HT1080 (cell line): ENCODE results near the gene AP1M1. TPM values are rescaled to one million over a fixed set of nuclear protein-coding genes. Genes with fewer than 3 reads are reported as not detected.
A peak's percentile ranks its signal among the peaks of the same experiment; 100 is the strongest.

Source experiments
- DNase-seq: peaks from one replicate; pipeline ENCODE4 v3.0.0-alpha.2; 2015; ENCODE audit warnings: low read depth
- total RNA-seq: library from RNA; depleted of rRNA; stranded (reverse); fragments of >200 nt; shearing (Covaris generic); gene quantifications from 2 replicates; pipeline ENCODE4 v1.2.3, GENCODE V29; 2014

AP1M1 gene
- total RNA-seq, 1 experiment from 2014 or later: 138 TPM

- no peak for DNase-seq
Measured at GRCh38 chr19:16229322-16229641, 31.6 kb downstream of the AP1M1 start.

- no peak for DNase-seq
Measured at GRCh38 chr19:16232127-16232526, 34.4 kb downstream of the AP1M1 start.

DNA sequence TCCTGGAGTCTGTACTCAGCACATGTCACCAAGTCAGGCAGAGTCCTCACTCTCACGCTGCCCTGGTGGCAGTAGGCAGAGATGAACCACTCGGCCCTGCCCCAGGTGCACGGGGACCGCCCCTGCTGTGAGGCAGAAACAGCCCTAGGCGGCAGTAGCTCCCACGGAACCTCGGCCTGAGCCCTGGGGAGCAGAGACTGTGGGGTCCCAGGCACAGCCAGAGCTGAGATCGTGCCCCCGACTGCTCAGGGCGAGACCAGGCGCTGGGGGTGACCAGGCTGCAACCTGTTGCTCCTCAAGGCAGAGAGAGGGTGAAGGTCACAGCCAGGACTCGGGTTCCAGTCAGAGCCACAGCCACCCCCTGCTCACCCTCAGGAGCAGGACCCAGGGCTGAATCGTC, 34.9 kb downstream of the AP1M1 start:
- DNase-seq: no peak

DNA sequence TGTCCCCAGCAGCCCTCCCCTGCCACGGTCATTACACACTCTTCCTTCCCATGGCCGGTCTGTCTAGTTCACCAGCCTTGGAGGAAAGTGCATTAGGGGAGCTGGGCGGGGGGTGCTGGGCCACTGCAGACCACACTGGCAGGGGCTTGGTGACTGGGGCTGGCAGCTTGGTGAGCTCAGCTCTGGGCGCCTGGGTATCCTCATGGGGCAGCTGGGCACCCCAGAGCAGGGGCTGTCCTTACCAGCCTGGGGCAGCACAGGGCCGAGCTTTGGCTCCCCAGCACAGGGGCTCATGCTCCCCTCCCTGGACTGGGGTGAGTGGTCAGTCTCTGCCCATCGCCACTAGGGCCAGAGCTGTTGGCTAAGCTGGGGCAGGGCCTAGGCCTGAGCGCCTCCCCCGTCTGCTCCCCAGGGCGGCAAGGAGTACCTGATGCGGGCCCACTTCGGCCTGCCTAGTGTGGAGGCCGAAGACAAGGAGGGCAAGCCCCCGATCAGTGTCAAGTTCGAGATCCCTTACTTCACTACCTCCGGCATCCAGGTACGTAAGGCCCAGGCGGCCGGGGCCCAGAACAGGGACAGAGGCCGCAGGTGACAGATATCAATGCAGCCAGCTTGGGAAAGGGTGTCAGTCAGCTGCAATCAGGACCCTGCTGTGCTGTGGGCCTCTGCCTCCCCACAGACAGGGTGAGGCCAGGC, 35.5 kb downstream of the AP1M1 start:
- DNase-seq: no peak

DNA sequence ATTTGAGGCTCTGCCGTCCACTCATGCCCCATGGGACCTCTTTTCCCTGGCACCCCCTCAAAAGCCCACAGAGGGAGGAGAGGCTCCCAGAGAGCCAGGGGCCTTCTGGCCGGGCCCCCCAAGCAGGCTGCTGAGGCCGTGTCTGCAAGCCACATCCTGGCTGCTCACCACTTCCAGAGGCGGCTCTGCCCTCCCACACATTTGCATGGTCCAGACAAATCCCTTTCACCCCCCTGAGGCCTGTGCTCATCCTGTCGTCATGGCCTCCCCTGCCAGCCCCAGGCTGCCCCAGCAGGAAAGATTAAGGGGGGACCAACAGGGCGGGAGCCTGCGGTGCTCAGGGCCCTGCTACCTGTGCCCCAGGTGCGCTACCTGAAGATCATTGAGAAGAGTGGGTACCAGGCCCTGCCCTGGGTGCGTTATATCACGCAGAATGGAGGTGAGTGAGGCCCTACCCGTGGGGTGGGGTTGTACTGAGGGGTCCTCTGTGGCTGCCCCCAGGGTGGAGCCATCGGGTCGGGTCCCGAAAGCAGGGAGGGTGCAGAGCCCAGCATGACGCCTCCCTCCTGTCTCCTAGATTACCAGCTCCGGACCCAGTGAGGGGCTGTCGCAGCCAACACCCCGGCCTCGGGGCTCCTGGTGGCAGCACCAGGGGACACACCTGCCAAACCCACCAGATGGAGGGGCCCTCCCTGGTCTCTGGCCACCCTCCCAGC, 36.3 kb downstream of the AP1M1 start:
- no peak for DNase-seq

DNA sequence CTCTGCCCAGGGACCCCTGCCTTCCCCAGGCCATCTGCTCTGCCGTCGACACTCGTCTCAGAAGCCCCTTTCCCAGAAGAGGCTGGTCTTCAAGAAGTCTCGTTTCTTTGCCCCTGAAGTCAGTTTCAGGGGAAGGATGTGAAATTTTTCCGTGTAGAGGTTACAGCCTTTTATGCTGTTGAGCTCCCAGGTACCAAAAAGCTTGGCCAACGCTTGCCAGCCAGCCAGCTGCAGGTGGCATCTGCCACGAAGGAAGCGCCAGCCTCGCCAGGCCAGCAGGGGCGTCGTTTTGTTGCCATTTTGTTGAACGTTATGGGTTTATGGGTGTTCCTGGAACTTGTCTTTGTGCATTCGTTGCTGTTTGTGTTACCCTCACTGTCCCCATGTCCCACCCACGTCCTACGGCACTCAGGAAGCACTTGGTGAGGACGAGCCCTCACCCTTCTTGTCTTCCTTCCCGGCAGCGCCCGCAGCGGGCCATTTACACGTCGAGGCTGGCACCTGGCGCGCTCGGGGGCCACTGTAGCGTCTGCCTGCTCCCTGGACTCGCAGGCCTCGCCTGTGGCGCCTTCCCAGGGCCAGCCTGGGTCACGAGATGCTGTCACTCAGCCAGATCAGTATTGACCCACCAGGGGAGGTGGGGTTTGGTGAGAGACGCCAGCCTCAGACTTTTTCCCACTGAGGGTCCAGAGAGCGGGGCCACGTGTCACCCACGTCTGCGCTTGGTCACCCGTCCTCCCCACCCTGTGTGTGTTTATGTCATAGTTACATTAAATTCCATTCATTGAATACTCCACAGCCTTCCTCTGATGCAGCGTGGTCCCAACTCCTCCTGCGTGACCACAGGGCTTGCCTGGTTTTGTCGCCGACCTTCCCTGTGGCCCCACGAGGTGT, 37.1 kb downstream of the AP1M1 start:
- no peak for DNase-seq

DNA sequence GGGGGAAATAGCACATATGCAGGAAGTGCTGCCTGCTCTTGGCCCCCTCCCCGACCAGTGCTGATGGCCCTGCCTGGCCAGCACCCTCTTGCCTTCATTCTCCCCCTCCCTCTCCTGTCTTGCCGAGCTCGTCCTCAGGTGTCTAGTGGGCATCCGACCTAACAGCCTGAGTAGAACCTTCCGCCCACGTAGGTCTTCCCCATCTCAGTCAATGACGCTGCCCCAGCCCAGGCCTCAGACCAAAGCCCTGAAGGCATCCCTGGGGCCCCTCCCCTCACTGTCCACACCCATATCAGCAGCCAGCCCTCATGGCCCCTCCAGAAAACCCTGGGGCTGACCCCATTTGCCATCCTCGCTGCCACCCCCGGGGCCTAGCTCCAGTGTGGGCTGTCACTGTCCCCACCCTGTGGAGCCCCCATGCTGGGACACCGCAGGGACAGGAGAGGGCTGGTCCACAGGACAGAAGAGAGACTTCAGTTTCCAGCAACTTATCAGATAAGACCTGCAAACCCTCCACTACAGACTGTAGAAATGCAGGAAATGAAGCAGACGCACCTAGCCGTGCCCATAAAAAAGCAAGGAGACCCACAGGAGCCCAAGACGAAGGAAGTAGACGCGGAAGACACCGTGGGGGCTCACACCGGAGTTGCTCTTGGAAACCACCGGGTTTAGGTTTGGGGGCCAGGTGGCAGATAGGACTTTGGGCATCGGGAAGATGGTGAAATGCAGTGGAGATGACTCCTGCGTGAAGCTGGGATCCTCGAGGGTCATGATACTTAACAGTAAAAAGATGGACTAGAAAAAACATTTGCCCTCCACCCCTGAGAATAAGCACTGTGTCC, 38.3 kb downstream of the AP1M1 start:
- DNase-seq: no peak

- DNase-seq: no peak
Measured at GRCh38 chr19:16244091-16244490, 46.4 kb downstream of the AP1M1 start.

GRCh38 chr19:16247353-16248182, 49.9 kb downstream of the AP1M1 start:
- DNase-seq: peak; percentile 77

DNA sequence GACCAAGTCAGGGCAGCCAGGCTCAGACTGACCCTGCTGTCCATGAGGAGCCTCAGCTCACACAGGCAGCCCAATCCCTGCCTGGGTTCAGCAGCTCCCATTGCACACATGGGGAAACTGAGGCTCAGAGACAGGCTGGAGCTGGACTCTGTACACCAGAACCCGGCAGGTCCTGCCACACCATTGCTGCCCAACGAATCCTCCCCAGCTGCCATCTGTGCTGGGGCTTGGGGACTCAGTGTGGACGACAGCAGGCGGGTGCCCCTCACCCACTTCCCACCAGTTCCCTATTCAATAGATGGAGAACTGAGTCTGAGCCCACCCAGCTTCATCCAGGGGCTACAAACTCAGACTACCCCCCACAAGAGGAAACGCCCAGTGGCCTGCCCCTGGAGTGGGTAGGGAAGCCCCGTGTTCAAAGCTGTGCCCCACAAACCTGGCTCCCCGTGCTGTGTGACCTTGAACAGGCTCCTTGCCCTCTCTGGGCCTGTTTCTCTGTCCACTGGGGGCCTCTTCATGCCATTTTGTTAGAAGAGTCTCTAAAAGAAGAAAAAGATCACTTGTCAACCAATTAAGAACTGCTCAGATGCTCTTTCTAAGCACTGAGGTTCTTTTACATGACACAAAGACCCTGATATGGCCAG, 50.8 kb downstream of the AP1M1 start:
- DNase-seq: no peak

DNA sequence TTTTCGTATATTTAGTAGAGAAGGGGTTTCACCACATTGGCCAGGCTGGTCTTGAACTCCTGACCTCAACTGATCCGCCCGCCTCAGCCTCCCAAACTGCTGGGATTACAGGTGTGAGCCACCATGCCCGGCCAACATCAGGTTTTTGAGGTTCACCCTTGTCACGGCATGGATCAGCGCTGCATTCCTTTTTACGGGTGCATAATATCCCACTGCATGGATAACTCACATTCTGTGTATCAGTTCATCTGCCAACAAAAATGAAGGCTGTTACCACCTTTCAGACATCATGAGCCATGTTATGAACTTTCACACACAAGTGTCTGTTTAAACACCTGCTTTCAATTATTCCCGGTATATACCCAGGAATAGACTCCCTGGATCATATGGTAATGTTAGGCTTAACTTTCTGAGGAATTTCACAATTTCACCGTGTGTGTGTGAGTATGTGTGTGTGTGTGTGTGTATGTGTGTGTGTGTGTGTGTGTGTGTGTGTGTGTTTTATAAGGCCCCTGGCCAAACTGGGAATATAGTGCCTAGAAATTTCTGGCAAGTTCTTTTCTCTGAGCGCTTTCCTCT, 52.2 kb downstream of the AP1M1 start:
- no peak for DNase-seq

GRCh38 chr19:16252459-16253205, 54.9 kb downstream of the AP1M1 start:
- no peak for DNase-seq

DNA sequence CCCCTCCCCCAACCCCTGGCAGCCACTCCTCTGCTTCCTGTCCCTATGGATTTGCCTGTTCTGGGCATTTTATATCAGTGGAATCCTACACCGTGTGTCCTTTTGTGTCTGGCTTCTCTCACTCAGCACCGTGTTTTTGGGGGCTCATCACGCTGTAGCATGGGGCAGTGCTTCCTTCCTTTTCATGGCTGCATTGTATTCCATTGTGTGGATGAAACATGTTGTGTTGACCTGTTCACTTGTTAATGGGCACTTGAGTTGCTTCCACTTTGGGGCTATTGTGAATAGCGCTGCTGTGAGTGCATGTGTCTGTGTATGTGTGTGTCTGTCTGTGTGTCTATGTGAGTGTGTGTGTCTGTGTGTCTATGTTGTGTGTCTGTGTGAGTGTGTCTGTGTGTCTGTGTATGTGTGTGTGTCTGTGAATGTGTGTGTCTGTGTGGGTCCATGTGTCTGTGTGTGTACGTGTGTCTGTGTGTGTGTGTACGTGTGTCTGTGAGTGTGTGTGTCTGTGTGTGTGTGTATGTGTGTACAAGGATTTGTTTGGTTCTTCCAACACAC, 57.2 kb downstream of the AP1M1 start:
- DNase-seq: no peak

DNA sequence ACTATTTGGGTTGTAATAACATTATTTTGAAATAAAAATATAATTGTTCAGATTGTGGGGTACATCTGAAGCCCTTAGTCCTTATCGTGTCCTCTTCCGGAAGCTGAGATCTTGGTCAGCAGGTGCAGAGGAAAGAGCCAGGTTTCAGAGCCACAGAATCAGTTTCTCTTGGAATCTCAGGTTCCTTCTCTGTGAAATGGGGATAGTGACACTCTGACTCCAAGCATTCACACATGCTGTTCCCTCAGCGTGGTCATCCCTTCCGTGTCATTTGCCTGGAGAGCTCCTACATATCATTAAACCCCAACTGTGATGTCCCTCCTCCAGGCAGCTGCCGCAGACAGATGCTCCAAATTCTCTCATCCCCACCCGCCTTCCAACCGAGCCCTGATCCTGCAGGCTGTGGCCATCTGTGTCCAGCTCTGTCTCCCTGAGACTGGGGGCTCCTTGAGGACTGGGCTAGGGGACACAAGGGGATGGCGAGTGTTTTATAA, 59.8 kb downstream of the AP1M1 start:
- no peak for DNase-seq

- DNase-seq: no peak
Measured at GRCh38 chr19:16258440-16258903, 60.8 kb downstream of the AP1M1 start.

DNA sequence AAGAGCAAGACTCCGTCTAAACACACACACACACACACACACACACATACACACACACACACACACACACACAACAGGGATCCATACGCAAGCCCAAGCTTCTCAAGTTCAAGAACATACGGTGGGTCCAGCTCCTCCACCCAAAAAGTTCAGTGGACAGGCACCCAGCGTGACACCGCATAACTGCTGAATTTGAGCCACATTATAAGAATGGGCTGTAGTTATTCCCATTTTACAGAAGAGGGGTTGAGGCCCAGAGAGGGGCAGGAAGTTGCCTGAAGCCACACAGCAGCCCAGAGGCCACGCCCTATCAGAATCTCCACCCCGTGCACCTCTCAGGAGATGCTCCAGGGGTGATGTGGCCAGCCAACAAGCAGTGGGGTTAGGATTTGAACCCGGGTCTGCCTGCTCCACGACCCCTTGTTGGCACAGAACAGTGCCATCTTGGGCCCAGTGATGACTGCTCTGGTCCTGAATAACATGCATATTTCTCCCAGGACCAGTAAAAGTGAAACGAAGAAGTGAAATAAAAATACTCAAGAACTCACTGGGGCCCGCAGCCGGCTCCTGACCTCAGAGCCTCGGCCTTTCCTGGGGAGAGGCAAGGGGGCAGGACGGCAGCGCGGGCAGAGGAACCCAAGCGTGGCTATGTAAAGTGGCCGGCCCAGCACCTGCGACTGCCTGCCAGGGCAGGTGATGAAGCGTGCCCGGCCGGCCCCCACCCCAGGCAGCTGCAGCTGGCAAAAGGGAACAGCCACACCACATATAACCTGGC, 61.9 kb downstream of the AP1M1 start:
- no peak for DNase-seq

DNA sequence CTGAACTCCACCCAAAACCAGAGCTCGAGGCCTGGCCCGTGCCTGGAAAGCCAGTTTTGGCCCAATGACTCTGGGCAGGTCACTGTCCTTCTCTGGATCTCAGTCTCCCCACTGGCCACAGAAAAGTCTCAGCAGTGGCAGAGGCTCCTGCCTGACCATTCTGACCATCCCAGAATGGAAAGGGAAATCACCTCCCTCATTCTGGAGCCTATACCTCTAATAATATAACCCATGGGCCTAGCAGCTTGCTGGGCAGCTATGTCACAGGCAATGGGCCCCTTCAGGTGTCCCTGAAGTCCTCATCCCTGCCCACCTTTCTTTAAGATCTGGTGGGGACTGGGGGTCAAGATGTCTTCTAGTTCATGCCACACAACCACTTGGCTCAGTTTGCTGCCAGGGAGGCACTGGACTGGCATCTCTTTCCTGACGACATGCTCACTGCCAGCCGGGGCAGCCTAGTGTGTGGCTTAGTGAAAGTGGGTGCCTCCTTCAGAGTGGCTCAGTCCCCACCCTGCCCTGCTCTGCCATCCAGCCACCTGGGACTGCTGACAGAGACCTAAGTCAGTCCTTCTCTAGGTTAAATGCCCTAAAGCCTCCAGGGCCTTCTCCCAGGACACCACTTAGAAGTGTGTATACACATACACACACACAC, 62.6 kb downstream of the AP1M1 start:
- no peak for DNase-seq
